Suprapubic skin (tissue), 4 donors: ENCODE results near the gene CEL.

Source experiments
- EP300 ChIP-seq: sonication (generic); formaldehyde crosslinking; IDR thresholded peaks from one replicate; pipeline ENCODE4 v1.6.1; 2017; ENCODE audit warnings: antibody characterized with exemption
- POLR2AphosphoS5 ChIP-seq, 3 donors: sonication (generic); formaldehyde crosslinking; IDR thresholded peaks; one replicate each; pipeline ENCODE4 v1.6.1; 2017; ENCODE audit warnings: antibody characterized with exemption in 3 of 3

- TF ChIP-seq EP300 (no peak), POLR2AphosphoS5 (IDR thresholded peaks at IDR 0.05) (no peak)
Measured at GRCh38 chr9:133080161-133080560, 18.4 kb downstream of the CEL start.
